CD4-positive, alpha-beta T cell treated with Interleukin-12 subunit alpha and Interleukin-12 subunit beta, for 1 hour (primary cell): ENCODE data around the gene ARRDC1.
"Not testable (repeated sequence)": the region's sequence is repeated elsewhere in the genome, so short reads cannot be mapped to it uniquely, and the experiment has no call there.

Source experiments
- DNase-seq: peaks from one replicate; pipeline ENCODE4 v3.0.0-alpha.2; 2020

ARRDC1 gene

DNA sequence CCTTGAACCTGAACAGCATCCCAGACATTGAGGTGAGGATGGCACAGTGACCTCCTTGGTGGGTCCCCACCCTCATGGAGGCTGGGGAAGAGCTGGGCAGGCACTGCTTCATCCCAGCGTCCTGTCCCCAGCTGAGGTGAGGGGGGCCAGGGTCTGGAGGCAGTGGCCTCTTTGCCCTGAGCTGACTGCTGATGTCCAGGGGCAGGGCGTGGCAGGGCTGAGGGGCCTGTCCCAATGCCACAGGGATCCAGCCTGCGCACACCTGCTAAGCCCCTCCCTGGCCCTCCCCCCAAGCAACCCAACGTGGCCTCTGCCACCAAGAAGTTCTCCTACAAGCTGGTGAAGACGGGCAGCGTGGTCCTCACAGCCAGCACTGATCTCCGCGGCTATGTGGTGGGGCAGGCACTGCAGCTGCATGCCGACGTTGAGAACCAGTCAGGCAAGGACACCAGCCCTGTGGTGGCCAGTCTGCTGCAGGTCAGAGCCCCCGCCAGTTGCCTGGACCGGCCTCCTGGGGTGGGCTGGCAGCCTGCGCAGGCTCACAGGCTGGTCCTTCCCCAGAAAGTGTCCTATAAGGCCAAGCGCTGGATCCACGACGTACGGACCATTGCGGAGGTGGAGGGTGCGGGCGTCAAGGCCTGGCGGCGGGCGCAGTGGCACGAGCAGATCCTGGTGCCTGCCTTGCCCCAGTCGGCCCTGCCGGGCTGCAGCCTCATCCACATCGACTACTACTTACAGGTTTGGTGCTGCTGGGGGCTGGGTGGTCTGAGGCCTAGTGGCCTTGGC is 8.4 kb downstream of the ARRDC1 start:
- DNase-seq, result no peak

DNA sequence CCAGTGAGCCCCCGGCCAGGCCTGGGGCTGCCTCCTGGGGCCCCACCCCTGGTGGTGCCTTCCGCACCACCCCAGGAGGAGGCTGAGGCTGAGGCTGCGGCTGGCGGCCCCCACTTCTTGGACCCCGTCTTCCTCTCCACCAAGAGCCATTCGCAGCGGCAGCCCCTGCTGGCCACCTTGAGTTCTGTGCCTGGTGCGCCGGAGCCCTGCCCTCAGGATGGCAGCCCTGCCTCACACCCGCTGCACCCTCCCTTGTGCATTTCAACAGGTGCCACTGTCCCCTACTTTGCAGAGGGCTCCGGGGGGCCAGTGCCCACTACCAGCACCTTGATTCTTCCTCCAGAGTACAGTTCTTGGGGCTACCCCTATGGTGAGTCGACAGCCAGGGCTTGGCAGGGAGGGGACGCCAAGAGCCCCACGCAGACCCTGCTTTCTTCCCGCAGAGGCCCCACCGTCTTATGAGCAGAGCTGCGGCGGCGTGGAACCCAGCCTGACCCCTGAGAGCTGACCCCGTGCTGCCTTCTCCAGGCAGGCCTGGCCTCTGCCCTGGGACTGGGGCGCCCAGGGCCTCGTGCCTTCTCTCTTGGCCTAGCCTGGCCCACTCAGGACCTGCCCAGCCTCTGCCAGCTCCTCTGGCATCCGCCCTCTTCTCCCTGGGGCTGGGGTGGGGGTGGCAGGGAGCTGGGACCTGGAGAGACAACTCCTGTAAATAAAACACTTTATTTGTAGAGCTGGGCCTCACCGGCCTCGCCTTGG is 9.3 kb downstream of the ARRDC1 start:
- DNase-seq, result no peak

DNA sequence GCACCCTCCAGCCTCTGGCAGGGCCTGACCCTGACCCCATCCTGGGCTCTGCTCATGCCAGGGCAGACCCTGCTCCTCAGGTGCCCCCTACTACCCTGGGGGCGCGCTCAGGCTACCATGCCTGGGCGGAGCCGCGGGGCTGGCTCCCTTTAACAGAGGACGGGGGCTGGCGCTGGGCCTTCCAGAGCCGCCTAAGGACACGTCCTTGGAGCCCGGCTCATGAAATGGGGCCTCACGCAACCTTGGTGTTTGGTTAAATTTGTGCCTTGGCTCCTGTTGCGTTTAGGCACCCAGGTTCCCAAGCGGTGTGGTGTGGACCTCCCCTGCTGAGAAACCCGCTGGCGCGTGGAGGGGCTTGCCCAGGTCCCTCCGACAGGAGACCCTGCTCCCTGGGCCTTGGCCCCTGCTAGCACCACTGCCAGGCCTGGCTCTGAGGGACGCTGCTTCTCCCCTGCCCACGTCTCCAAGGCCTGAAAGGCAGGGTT is 9.9 kb downstream of the ARRDC1 start:
- DNase-seq, result no peak

DNA sequence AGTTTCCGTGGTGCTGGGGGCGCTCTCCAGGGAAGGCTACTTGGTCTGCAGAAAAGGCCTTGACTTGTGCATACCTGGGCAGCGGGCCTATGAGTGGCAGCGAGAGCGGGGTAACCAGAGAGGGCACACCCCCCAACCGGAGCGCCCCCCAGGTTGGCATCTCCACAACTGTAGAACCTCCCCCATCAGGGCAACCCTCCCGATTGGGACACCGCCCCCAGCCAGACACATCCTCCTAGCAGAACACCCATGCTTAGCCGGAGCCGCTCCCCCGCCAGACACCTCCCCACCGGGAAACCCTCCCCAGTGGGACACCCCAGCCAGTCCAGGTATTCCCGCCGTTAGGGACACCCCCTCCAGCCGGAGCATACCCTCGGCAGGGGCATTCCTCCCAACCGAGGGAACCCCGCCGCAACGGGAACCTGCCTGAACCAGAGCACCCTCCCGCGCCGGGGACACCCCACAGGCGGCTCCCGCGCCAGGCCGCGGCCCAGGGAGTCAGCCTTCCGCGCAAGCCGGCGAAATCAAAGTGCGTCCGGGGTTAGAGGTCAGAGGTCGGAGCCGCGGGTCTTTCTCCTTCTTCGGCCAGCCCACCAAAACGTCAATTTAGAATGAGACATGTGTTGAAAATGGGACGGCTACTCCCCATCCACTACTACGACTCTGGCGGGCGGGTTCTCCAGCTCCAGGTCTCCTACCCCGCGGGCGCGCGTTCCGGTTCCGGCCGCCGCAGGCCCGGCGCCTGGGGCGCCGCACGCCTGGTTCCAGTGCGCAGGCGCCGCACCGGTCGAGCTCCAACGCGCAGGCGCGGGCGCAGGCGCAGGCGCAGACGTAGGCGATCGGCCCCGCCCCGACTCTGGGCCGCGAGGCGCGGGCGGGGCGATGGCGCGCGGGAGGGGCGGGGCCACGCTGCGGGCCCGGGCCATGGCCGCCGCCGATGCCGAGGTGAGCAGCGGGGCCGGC is 12.9 kb downstream of the ARRDC1 start, which contains the start of gene EHMT1:
Gene EHMT1, plus strand, starts transcription at position 901 of the 963 bp plus-strand sequence. Its CDS starts 24 bp downstream, at position 925.
- DNase-seq, result peak; percentile 91

DNA sequence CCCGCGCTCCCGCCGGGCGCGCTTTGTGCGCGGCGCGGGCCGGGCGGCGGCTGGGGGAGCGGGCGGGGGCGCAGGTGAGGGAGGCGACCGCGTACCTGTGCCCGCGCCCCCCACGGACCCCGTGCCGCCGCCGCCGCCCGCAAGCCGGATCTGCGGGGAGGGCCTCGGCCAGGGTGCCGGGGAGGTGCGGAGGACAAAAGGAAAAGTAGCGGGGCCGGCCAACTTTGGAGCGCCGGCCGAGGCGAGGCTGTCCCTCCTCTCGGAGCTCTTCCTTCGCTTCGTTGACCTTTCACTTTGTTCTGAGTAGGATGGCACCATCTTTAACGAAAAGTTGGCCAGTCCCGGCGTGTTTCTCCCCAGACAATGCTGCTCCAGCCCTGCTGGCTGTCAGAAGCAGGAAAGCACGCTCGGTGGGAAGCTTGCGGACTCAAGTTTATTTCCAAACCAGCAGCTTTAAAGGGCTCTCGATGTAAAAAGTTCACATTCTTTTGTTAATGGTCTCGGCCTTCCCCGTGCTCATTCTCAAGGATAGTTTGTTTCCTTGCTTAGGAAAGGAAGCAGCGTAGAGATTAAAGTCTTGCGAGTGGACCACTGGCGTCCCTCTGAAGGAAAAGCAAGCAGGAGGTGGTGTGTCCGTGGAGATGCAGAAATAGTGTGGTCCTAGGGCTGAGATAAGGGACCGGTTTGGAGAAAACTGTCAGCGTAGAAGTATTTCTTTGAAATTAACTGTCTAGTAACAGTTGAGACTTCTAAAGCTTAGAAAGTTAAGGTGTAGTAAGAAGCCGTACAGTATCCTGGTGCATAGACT is 14.0 kb downstream of the ARRDC1 start:
- DNase-seq, result peak; percentile 38

DNA sequence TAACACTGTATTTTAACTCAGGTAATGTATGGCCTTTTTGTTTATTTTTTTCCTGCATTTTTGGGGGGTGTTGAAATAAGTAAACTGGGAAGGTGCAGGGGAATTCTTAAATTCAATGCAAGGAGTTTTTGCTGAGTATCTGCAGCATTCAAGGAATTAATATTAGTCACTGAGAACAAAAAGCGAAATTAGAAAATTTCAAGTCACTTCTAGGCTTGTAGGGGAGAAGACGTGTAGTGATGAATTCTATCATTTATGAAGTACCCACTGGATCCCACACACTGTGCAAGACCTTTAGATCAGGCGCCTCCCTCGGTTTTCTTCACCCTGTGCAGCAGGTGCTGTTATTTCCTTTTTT is 14.5 kb downstream of the ARRDC1 start:
- no peak for DNase-seq

DNA sequence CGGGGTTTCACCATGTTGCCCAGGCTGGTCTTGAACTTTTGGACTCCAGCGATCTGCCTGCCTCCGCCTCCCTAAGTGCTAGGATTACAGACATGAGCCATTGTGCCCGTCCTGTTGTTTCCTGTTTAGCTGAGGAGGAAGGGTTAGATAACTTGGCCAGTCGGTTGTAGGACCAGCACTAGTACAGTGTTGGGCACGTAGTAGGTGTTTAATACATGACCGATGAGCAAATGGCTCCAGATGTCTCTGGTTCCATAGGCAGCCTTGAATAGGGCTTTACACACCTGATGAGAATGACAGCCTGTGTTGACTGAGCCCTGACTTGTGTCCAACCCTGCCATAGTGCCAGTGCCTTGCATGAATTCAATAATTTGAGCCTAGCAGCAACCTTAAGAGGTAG is 15.1 kb downstream of the ARRDC1 start:
- no peak for DNase-seq

DNA sequence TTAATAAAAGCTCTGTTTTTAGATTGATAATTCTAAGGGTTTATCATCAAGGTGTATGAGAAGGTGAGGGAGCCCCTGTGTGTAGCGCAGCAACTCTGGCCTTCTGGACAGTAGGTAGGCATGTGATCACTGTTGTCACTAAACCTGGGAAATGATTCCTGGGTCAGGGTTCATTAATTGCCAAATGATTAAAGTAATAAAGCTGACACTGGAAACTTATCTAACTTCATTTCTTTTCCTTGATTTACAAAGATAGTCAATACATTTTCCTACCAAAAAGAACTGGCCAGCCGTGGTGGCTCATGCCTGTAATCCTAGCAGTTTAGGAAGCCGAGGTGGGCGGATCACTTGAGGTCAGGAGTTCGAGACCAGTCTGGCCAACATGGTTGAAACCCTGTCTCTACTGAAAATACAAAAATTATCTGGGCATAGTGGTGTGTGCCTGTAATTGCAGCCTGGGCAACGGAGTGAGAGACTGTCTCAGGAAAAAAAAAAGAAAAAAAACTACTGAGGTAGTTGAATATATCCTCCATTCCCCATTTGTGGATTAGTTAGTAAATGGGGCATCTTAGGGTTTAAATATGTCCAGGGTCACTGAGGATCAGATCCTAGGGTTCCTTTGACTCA is 15.8 kb downstream of the ARRDC1 start:
- DNase-seq, result peak; percentile 40

DNA sequence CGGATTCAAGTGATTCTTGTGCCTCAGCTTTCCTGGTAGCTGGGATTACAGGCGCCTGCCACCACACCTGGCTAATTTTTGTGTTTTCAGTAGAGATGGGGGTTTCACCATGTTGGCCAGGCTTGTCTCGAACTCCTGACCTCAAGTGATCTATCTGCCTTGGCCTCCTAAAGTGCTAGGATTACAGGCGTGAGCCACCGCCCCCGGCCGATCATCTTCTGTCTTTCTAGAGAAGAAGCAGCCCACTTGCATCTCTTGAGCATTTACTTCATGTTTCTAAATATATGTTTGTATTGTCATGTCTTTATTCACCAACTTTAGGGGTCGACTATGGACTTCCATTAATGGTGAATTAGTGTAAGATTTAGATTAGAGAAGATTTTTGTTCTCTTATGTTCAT is 16.7 kb downstream of the ARRDC1 start:
- DNase-seq, result not testable (repeated sequence)

DNA sequence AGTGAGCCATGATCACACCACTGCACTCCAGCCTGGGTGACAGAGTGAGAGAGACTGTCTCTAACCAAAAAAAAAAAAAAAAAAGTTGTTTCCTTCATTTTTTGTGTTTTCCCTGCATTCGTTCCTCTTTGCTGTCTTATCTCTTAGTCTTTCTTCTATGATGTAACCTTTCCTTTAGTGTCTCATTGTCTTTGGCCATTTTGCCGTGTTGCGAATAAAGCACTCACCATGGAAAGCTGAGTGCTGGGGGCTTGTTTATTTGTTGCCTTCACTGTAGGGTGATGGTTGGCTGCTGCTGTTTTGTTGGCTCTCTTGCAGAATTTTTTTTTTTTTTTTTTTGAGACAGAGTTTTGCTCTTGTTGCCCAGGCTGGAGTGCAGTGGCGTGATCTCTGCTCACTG is 21.0 kb downstream of the ARRDC1 start:
- no peak for DNase-seq

DNA sequence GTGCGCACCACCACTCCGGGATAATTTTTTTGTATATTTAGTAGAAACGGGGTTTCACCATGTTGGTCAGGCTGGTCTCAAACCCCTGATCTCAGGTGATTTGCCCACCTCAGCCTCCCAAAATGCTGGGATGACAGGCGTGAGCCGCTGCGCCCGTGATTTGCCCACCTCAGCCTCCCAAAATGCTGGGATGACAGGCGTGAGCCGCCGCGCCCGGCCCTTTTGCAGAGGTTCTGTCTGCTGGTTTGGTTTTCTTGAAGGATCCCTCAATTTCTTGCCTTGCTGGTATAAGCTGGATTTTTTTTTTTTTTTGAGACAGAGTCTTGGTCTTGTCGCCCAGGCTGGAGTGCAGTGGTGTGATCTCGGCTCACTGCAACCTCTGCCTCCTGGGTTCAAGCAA is 21.9 kb downstream of the ARRDC1 start:
- DNase-seq, result not testable (repeated sequence)

DNA sequence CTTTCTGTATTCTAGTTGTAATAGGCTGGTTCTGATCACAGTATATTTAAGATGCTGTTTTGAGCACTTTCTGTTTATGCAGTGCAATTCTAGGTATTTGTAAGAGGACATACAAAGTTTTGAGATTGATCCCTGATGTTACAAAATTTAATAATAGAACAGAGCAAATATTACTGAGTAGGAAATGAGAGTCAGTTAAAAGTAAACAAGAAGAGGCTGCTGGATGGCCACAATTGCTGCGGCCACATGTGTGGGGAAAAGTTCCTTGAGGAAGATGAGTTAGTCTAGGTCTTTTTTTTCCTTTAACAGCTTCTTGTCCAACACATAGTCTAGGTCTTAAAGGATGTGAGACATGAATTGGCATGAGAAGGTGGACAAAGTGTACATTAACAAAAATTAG is 24.6 kb downstream of the ARRDC1 start:
- DNase-seq, result no peak

DNA sequence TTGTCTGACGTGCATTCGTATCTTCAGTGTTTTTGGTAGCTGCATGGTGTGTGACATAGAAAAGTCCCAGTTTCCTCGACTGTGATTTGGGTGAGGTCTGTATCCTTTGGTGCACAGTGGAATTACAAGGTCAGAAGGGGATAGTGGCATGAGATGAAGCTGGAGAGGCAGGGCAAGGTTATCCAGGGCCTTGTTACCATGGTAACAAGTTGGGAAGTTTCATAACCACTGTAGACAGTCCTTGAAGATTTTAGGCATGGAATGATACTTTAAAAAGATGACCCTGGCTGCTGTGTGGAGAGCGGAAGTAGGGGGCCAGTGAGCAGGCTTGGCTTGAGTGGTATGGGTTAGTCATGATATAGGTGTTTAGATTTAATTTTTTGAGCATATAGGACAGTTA is 25.2 kb downstream of the ARRDC1 start:
- no peak for DNase-seq

DNA sequence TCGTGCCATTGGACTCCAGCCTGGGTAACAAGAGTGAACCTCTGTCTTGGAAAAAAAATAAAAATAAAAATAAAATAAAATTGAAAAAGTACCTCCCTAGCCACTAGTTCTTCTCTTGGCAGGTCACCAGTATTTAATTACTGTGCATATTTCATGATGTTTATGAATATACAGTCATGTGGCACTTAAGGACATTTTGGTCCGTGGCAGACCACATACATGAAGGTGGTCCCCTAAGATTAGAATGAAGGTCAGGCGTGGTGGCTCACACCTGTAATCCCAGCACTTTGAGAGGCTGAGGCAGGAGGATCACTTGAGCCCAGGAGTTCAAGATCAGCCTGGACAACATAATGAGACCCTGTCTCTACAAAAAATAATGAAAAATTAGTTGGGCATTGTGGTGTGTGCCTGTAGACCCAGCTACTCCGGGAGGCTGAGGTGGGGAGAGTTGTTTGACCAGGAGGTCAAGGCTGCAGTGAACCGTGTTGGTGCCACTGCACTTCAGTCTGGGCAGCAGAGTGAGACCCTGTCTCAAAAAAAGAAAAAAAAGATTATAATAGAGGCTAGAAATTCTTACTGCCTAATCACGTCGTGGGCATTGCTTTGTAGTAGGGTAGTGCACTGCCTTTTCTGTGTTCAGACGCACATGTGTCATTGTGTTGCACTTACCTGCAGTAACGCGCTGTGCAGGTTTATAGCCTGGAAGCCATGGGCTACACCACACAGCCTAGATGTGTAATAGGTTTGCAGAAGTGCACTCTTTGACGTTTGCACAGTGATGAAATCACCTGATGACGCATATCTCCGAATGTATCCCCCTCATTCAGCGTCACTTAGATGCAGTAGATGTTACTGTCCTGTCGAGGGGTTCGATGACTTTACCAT is 26.1 kb downstream of the ARRDC1 start:
- DNase-seq, result no peak

DNA sequence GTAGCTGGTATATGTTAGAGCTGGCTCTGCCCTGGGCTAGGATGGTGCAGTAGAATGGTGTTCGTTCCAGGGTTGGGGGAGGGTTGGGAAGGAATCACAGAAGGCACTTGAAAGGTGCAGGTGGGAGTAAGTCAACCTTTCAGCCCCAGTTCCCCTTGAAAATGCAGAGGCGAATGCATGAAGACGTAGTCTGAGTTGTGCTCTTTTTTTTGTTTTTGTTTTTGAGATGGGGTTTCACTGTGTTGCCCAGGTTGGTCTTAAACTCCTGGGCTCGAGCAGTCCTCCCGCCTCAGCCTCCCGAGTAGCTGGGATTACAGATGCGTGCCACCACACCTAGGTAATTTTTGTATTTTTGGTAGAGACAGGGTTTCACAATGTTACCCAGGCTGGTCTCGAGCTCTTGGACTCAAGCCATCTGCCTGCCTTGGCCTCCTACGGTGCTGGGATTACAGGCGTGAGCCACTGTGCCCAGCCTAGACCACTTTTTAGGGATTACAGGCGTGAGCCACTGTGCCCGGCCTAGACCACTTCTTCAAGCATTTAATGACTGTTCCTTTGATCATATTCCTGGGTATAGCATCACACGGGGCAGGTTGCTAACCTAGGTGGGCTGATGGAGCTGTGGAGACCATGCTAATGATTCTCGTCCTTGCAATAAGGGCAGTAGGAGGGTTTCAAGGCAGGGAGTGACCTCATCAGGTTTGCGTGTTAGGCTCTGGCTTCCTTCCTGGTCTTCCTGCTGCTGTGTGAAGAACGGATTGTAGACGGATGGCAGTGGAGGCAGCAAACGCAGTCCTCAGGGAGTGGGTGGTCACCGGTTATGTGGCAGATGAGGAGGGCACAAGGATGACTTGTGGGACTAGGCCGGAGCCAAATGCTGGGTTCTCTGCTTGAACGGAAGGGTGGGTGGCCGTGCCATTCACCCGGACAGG is 27.0 kb downstream of the ARRDC1 start:
- no peak for DNase-seq

DNA sequence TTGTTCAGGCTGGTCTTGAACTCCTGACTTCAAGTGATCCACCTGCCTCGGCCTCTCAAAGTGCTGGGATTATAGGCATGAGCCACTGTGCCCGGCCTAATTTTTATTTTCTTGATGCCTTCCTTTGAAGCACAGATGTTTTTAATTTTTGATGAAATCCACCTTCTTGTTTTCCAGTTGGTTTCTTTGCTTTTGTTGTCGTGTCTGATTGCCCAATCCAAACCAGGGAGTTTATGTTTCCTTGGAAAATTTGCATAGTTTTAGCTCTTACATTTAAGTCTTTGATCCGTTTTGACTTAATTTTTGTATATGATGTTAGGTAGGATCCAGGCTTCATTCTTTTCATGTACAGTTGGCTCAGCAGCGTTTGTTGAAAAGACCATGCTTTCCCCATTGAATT is 28.5 kb downstream of the ARRDC1 start:
- no peak for DNase-seq

DNA sequence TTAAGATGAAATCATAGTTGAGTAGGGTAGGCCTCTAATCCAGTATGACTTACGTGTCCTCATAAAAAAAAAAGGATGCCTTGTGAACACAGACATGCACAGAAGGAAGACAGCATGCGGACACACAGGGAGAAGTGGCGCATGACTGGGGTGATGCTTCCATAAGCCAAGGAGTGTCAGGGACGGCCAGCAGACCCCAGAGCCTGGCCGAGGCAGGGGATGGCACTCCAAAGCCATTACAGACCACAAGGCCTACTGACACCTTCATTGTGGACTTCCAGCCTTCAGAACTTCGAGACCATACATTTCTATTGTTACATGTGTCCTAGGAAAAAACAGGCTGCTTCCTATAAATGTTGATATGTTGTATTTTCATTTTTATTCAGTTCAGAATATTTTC is 33.2 kb downstream of the ARRDC1 start:
- DNase-seq, result no peak

DNA sequence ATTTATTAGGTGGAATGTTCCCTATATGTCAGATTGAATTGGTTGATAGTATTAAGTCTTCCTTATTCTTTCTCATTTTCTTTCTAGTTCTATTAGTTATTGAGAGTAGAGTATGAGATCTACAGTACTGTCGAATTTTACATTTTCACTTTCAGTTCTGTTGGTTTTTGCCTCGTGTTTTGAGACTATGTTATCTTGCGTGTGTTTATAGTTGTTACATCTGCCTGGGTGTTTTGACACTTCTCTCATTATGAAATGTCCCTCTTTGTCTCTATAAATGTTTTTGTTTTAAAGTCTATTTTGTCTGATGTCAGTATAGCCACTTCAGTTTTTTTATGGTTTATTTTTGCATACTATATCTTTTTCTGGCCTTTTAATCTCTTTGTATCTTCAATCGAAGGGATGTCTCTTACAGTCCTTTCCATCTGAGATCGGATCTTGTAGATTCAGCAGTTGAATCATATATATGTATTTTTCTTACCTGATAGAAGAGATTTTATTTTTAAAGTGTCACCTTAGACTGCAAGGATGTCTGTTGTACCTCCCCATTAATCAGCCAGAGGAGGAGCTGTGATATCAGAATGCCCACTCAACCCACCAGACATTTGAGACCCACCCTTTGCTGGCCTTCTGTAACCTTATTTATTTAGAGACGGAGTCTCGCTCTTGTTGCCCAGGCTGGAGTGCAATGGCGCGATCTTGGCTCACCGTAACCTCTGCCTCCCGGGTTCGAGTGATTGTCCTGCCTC is 34.0 kb downstream of the ARRDC1 start:
- DNase-seq, result peak; percentile 42

DNA sequence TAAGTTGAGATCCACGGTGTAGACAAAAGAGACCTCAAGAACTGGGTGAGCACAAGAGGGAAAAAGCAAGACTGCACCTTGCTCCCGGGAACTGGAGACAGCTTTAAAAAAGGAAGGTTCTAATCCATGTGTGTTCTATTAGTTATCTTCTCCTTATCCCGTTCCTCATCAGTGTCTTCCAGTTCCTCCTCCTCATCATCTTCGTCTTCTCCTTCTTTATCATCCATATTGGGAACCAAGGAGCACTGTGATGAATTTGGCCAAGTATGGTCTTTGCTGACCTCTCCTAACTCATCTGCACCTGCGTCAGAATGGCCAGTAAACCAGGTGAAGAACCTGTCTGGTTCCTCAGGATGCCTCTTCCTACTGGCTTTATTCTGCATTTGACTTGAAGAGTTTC is 35.4 kb downstream of the ARRDC1 start:
- DNase-seq, result no peak
